ENCODE results near the gene PPM1H. TPM values are rescaled to one million over a fixed set of nuclear protein-coding genes. Genes with fewer than 3 reads are reported as not detected.

The PPM1H gene, protein sequence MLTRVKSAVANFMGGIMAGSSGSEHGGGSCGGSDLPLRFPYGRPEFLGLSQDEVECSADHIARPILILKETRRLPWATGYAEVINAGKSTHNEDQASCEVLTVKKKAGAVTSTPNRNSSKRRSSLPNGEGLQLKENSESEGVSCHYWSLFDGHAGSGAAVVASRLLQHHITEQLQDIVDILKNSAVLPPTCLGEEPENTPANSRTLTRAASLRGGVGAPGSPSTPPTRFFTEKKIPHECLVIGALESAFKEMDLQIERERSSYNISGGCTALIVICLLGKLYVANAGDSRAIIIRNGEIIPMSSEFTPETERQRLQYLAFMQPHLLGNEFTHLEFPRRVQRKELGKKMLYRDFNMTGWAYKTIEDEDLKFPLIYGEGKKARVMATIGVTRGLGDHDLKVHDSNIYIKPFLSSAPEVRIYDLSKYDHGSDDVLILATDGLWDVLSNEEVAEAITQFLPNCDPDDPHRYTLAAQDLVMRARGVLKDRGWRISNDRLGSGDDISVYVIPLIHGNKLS
- total RNA-seq (10 to 100 TPM in 2 of 5 donors, 1 to 10 TPM in 2, under 1 TPM in 1; 0.29 to 12.5 (median 4.1) TPM), polyA plus RNA-seq (1 to 10 TPM; 2.8 to 4.6 (median 3.4) TPM)
- long read RNA-seq, donor 1 = 0 reads
- long read RNA-seq, donor 2, full-length matches to known transcripts = 2 of 2 reads
- long read RNA-seq, donor 2, partial matches to known transcripts = 0 of 2 reads
- long read RNA-seq, donor 2, other reads (novel, unspliced or antisense) = 0 of 2 reads
- long read RNA-seq, donor 3, full-length matches to known transcripts = 2 of 2 reads
- long read RNA-seq, donor 3, partial matches to known transcripts = 0 of 2 reads
- long read RNA-seq, donor 3, other reads (novel, unspliced or antisense) = 0 of 2 reads
- long read RNA-seq, donor 4, full-length matches to known transcripts = 1 of 1 reads
- long read RNA-seq, donor 4, partial matches to known transcripts = 0 of 1 reads
- long read RNA-seq, donor 4, other reads (novel, unspliced or antisense) = 0 of 1 reads
- long read RNA-seq, donor 5, full-length matches to known transcripts = 3 of 3 reads
- long read RNA-seq, donor 5, partial matches to known transcripts = 0 of 3 reads
- long read RNA-seq, donor 5, other reads (novel, unspliced or antisense) = 0 of 3 reads
- long read RNA-seq, donor 6, full-length matches to known transcripts = 5 of 5 reads
- long read RNA-seq, donor 6, partial matches to known transcripts = 0 of 5 reads
- long read RNA-seq, donor 6, other reads (novel, unspliced or antisense) = 0 of 5 reads
- long read RNA-seq, donor 7, full-length matches to known transcripts = 2 of 2 reads
- long read RNA-seq, donor 7, partial matches to known transcripts = 0 of 2 reads
- long read RNA-seq, donor 7, other reads (novel, unspliced or antisense) = 0 of 2 reads
- long read RNA-seq, donor 8, full-length matches to known transcripts = 1 of 1 reads
- long read RNA-seq, donor 8, partial matches to known transcripts = 0 of 1 reads
- long read RNA-seq, donor 8, other reads (novel, unspliced or antisense) = 0 of 1 reads
- long read RNA-seq, donor 9 = 0 reads
- long read RNA-seq, donor 10 = 0 reads

DNA sequence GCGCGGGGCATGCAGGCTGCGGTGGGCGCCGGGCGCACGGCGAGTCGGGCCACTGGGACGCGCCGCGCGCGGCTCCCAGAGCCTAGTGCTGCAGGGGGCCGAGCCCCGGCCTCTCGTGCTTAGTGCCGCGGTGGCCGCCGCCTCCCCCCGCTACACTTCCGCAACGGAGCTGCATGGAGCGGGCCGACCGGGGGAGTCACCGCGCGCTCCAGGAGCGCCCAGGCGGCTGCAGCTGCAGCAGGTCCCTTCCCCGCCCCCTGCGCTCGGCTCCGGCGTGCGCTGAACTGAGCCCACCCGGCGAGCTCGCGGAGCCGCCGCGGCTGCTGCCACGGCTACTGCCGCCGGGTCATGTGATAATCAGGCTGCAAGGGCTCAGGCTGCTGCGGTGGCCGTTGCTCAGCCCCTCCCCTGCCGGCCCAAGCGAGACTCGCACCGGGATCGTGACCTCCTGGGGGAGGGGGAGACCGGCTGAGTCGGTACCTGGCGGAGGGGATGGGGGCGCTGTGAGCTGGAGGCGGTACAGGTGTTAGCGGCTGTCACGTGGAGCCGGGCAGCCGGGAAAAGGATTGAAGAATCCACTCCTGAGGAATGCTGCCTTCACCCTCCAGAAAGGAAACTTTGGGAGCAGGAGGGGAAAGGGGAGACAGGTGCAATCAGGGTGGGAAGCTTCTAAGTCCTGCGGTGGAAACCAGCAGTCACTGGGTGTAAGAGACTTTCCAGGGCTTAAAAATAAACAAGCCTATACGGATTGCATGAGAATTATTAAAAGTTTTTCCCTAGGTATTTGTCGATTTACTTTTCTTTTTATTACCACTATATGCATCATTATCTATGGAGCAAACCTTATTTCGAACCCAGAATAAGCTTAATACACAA, at the start of gene PPM1H:
Gene PPM1H, minus strand, starts transcription at position 352 of the 876 bp plus-strand sequence. CDS start 414 bp downstream, outside the sequence.
- peak within 1 kb of the TSS; percentile 77 to 87 (median 81) for H3K27ac ChIP-seq
- peak; percentile 90 to 94 for DNase-seq
- H3K36me3 ChIP-seq = no peaks in the 10 kb centered on the region
- WGBS, 5 donors = 1 to 4% (median 2%) methylated on average over 11 to 69 of the region's 69 CpGs
- H3K4me3 ChIP-seq = peak within 1 kb of the TSS; percentile 67 to 97 (median 80)
- no peaks in the 10 kb centered on the region for H3K9me3 ChIP-seq
- H3K4me1 ChIP-seq = peaks cover 10 to 42% (median 27%) of the 10 kb centered on the region in 4 donors
- peaks cover 0 to 8% (median 8%) of the 10 kb centered on the region in 3 donors for H3K27me3 ChIP-seq
- TF ChIP-seq CTCF (IDR thresholded peaks at IDR 0.05) (peak in 5 of 7 experiments; percentile 19 to 91 (median 75)), POLR2A (IDR thresholded peaks at IDR 0.05) (no peak), EP300 (IDR thresholded peaks at IDR 0.05) (no peak), POLR2AphosphoS5 (IDR thresholded peaks at IDR 0.05) (peak in 2 of 3 donors; percentile 62 to 86)
- intact Hi-C loops (cut with DNase I; ENCODE audit: low total_unique reads) = no loop called here

- TF ChIP-seq CTCF (IDR thresholded peaks at IDR 0.05) (peak in 4 of 7 experiments; percentile 16 to 40 (median 24)), EP300 (IDR thresholded peaks at IDR 0.05) (no peak)
- H3K4me1 ChIP-seq = no peaks in the 10 kb centered on the region
- peak in 1 of 2 donors; percentile 58 for DNase-seq
- WGBS, 5 donors = 18 to 47% (median 29%) methylated on average over 3 to 4 of the region's 4 CpGs
- H3K27ac ChIP-seq = no peak overlapping the region
- no peaks in the 10 kb centered on the region for H3K27me3 ChIP-seq
- H3K4me3 ChIP-seq = no peak overlapping the region
- H3K36me3 ChIP-seq = no peaks in the 10 kb centered on the region
- H3K9me3 ChIP-seq = no peaks in the 10 kb centered on the region
- intact Hi-C loops (cut with DNase I; ENCODE audit: low total_unique reads) = no loop called here
Measured at GRCh38 chr12:62983594-62983993, 48.6 kb upstream of the PPM1H start.

DNA sequence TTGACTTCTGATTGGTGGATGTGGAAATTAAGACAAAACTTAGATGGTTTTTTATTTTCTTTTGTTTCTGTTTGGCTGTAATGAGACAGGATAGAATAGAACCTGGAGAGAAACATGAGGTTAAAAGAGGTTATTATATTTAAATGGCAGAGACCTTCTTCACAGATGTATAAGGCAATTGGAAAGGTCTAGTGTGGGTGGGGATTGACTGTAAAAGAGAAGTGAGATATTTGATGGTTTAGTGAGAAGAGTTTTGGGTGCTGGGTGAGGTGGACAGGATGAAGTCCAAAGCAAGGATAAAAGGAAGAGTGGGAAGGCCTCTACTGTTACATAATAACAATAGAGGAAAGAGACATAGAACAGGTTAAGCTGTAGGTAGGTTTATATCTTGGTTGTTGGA, 43.8 kb upstream of the PPM1H start:
- no peak overlapping the region for H3K4me3 ChIP-seq
- TF ChIP-seq CTCF (IDR thresholded peaks at IDR 0.05) (no peak), POLR2A (IDR thresholded peaks at IDR 0.05) (no peak), POLR2AphosphoS5 (IDR thresholded peaks at IDR 0.05) (no peak), EP300 (IDR thresholded peaks at IDR 0.05) (no peak)
- no peaks in the 10 kb centered on the region for H3K9me3 ChIP-seq
- no peaks in the 10 kb centered on the region for H3K36me3 ChIP-seq
- H3K27me3 ChIP-seq = no peaks in the 10 kb centered on the region
- no peak overlapping the region for H3K27ac ChIP-seq
- no peak for DNase-seq
- H3K4me1 ChIP-seq = no peaks in the 10 kb centered on the region
- intact Hi-C loops (cut with DNase I; ENCODE audit: low total_unique reads) = no loop called here

Measured in stomach (tissue), 19 donors.